HepG2 (cell line): Measurements from ENCODE around the gene EPHA6.

Source experiments
- CEBPB ChIP-seq: IDR thresholded peaks from 2 replicates; pipeline ENCODE4 v1.6.1; 2011; ENCODE audit warnings: low read depth, low read length, improper control_type of control experiment, borderline replicate concordance
- CEBPG ChIP-seq: IDR thresholded peaks from 2 replicates; pipeline ENCODE4 v1.6.1; 2016
- CREM ChIP-seq, 2 experiments: sonication (generic) in 1 of 2; formaldehyde crosslinking in 1 of 2; IDR thresholded peaks; 2 replicates each; pipeline versions ENCODE4 v1.4.0 to v1.6.1; 2016 to 2020; ENCODE audit warnings: antibody characterized with exemption in 1 of 2, mild to moderate bottlenecking in 1 of 2, missing genetic modification reagents in 1 of 2
- CTCF ChIP-seq: sonication (generic); formaldehyde crosslinking; IDR thresholded peaks from 2 replicates; pipeline ENCODE4 v1.5.0; 2020; ENCODE audit warnings: mild to moderate bottlenecking, missing genetic modification reagents, moderate library complexity
- E2F1 ChIP-seq: sonication (generic); formaldehyde crosslinking; IDR thresholded peaks from 2 replicates; pipeline ENCODE4 v1.5.0; 2020; ENCODE audit warnings: missing genetic modification reagents
- HDAC2 ChIP-seq: sonication (generic); formaldehyde crosslinking; IDR thresholded peaks from 2 replicates; pipeline ENCODE4 v1.4.0; 2020; ENCODE audit warnings: missing genetic modification reagents
- IRF2 ChIP-seq: IDR thresholded peaks from 2 replicates; pipeline ENCODE4 v1.6.1; 2018; ENCODE audit warnings: missing genetic modification reagents, missing compliant biosample characterization
- RFX5 ChIP-seq: IDR thresholded peaks from 2 replicates; pipeline ENCODE4 v1.6.1; 2011; ENCODE audit warnings: low read depth, low read length, improper control_type of control experiment
- SMC3 ChIP-seq: IDR thresholded peaks from 2 replicates; pipeline ENCODE4 v1.6.1; 2011; ENCODE audit warnings: low read length, improper control_type of control experiment
- YY1 ChIP-seq: IDR thresholded peaks from 2 replicates; pipeline ENCODE4 v1.6.1; 2011; ENCODE audit warnings: low read length, low read depth, moderate library complexity, mild to moderate bottlenecking; ENCODE audit not compliant: insufficient read depth, insufficient replicate concordance
- ZBTB33 ChIP-seq: sonication (generic); formaldehyde crosslinking; IDR thresholded peaks from 2 replicates; pipeline ENCODE4 v1.4.0; 2020; ENCODE audit warnings: missing genetic modification reagents
- ZNF281 ChIP-seq: sonication (generic); formaldehyde crosslinking; IDR thresholded peaks from 2 replicates; pipeline ENCODE4 v1.4.0; 2020; ENCODE audit warnings: missing genetic modification reagents, borderline replicate concordance
- ZNF570 ChIP-seq: sonication (generic); formaldehyde crosslinking; IDR thresholded peaks from 2 replicates; pipeline ENCODE4 v1.4.0; 2020; ENCODE audit warnings: mild to moderate bottlenecking, missing genetic modification reagents, borderline replicate concordance

- TF ChIP-seq CREM (IDR thresholded peaks at IDR 0.05) (no peak), CREM (CRISPR knock-in tag; IDR thresholded peaks at IDR 0.05) (no peak), ZNF570 (CRISPR knock-in tag) (no peak), E2F1 (CRISPR knock-in tag) (no peak), CTCF (CRISPR knock-in tag) (no peak), YY1 (no peak), CEBPB (no peak), CEBPG (CRISPR knock-in tag) (no peak), ZBTB33 (CRISPR knock-in tag) (no peak), ZNF281 (CRISPR knock-in tag) (no peak), HDAC2 (CRISPR knock-in tag) (no peak), SMC3 (no peak), IRF2 (CRISPR knock-in tag) (no peak), RFX5 (no peak)
Measured at GRCh38 chr3:97241417-97241816, 427.0 kb downstream of the EPHA6 start.
